ENCODE data around the gene PLA2G10.

Gene PLA2G10

GRCh38 chr16:14629919-14630619, 64.0 kb downstream of the PLA2G10 start, which contains the start of gene PARN:
Gene PARN (minus strand): TSS chr16:14630260. CDS start chr16:14630125, 135 bp downstream.
- peak; percentile 87 to 97 for DNase-seq (ENCODE audit: low read depth in 1 of 2, low spot score in 1 of 2)
- H3K4me3 ChIP-seq (replicated peaks; ENCODE audit: insufficient read depth, low read length), result peak within 1 kb of the TSS; percentile 92
- TF ChIP-seq POLR2AphosphoS5 (IDR thresholded peaks at IDR 0.05; ENCODE audit: low read depth) (peak; percentile 87), GABPA (IDR thresholded peaks at IDR 0.05; ENCODE audit: low read depth) (no peak), CTCF (IDR thresholded peaks at IDR 0.05; ENCODE audit: insufficient read depth, low read length) (no peak), REST (IDR thresholded peaks at IDR 0.05; ENCODE audit: insufficient replicate concordance, low read depth) (peak; percentile 30)
- H3K27ac ChIP-seq (replicated peaks), result peak within 1 kb of the TSS; percentile 87
- H3K27me3 ChIP-seq (ENCODE audit: insufficient read depth, poor library complexity, severe bottlenecking), result no peaks in the 10 kb centered on the region

- TF ChIP-seq CTCF (IDR thresholded peaks at IDR 0.05; ENCODE audit: insufficient read depth, low read length), result no peak
- no peak; the same call in 1 of the 2 replicates for TF ChIP-seq GABPA (IDR thresholded peaks at IDR 0.05; ENCODE audit: low read depth)
- no peak for TF ChIP-seq POLR2AphosphoS5 (IDR thresholded peaks at IDR 0.05; ENCODE audit: low read depth)
- no peak for TF ChIP-seq SPI1 (IDR thresholded peaks at IDR 0.05; ENCODE audit: borderline replicate concordance, low read depth)
- TF ChIP-seq REST (IDR thresholded peaks at IDR 0.05; ENCODE audit: insufficient replicate concordance, low read depth), result no peak
- Histone ChIP-seq H3K4me3 (replicated peaks; ENCODE audit: insufficient read depth, low read length) (peak overlapping the region; percentile 92), H3K27ac (replicated peaks) (peak overlapping the region; percentile 87), H3K27me3 (ENCODE audit: insufficient read depth, poor library complexity, severe bottlenecking) (no peaks in the 10 kb centered on the region)
- peak in 1 of 2 experiments; percentile 9 for DNase-seq (ENCODE audit: low read depth in 1 of 2, low spot score in 1 of 2)
Measured at GRCh38 chr16:14629612-14629918, 64.5 kb downstream of the PLA2G10 start.

GRCh38 chr16:14628806-14629611, 65.1 kb downstream of the PLA2G10 start:
- no peaks in the 10 kb centered on the region for H3K27me3 ChIP-seq (ENCODE audit: insufficient read depth, poor library complexity, severe bottlenecking)
- DNase-seq (ENCODE audit: low read depth in 1 of 2, low spot score in 1 of 2), result no peak
- TF ChIP-seq GABPA (IDR thresholded peaks at IDR 0.05; ENCODE audit: low read depth), result no peak
- no peak for TF ChIP-seq REST (IDR thresholded peaks at IDR 0.05; ENCODE audit: insufficient replicate concordance, low read depth)
- no peak for TF ChIP-seq SPI1 (IDR thresholded peaks at IDR 0.05; ENCODE audit: borderline replicate concordance, low read depth)
- no peak for TF ChIP-seq CTCF (IDR thresholded peaks at IDR 0.05; ENCODE audit: insufficient read depth, low read length)
- H3K27ac ChIP-seq (replicated peaks), result peak overlapping the region; percentile 87
- peak overlapping the region; percentile 92 for H3K4me3 ChIP-seq (replicated peaks; ENCODE audit: insufficient read depth, low read length)

All from HL-60 (cell line).